Suprapubic skin (tissue), 4 donors: ENCODE results near the gene IL12B. TPM values are rescaled to one million over a fixed set of nuclear protein-coding genes. Genes with fewer than 3 reads are reported as not detected.
A peak's percentile ranks its signal among the peaks of the same experiment; 100 is the strongest.
"Not testable (repeated sequence)": the region's sequence is repeated elsewhere in the genome, so short reads cannot be mapped to it uniquely, and the experiment has no call there.

Experiments used
- DNase-seq, 2 donors: peaks; one replicate each; pipeline ENCODE4 v3.0.0-alpha.2; 2019; ENCODE audit warnings: low spot score in 2 of 2
- H3K27ac ChIP-seq: fragments of 200-600 bp; sonication (generic); one replicate; pipeline ENCODE4 v1.5.1; 2019
- H3K27me3 ChIP-seq: fragments of 200-600 bp; sonication (generic); one replicate; pipeline ENCODE4 v1.5.1; 2019
- H3K36me3 ChIP-seq: fragments of 200-600 bp; sonication (generic); one replicate; pipeline ENCODE4 v1.5.1; 2019
- H3K4me1 ChIP-seq: fragments of 200-600 bp; sonication (generic); one replicate; pipeline ENCODE4 v1.5.1; 2019
- H3K4me3 ChIP-seq: fragments of 200-600 bp; sonication (generic); one replicate; pipeline ENCODE4 v1.5.1; 2019; ENCODE audit warnings: mild to moderate bottlenecking
- H3K9me3 ChIP-seq: fragments of 200-600 bp; sonication (generic); one replicate; pipeline ENCODE4 v1.5.1; 2019
- CTCF ChIP-seq, 2 donors: fragments of 200-600 bp in 1 of 2; fragments of 450-650 bp in 1 of 2; sonication (generic) in 1 of 2; IDR thresholded peaks; one replicate each; pipeline ENCODE4 v1.5.1; 2016 to 2019; ENCODE audit warnings: antibody characterized with exemption in 2 of 2, mild to moderate bottlenecking in 1 of 2, moderate library complexity in 1 of 2
- EP300 ChIP-seq: sonication (generic); formaldehyde crosslinking; IDR thresholded peaks from one replicate; pipeline ENCODE4 v1.6.1; 2017; ENCODE audit warnings: antibody characterized with exemption
- POLR2A ChIP-seq, 2 donors: fragments of 450-650 bp; IDR thresholded peaks; one replicate each; pipeline ENCODE4 v1.6.1; 2017; ENCODE audit warnings: antibody characterized with exemption in 2 of 2, mild to moderate bottlenecking in 2 of 2, moderate library complexity in 2 of 2
- POLR2AphosphoS5 ChIP-seq, 3 donors: sonication (generic); formaldehyde crosslinking; IDR thresholded peaks; one replicate each; pipeline ENCODE4 v1.6.1; 2017; ENCODE audit warnings: antibody characterized with exemption in 3 of 3
- WGBS: methylation state at CpG from one replicate; pipeline ENCODE4 v1.1.5; 2018; 5-methylcytosine and 5-hydroxymethylcytosine counted together
- total RNA-seq, 4 donors: library from RNA; depleted of rRNA; stranded (reverse); fragments of >200 nt; gene quantifications; one replicate each; pipeline ENCODE4 v1.1.0, GENCODE V29; 2016

IL12B gene
- not detected for total RNA-seq

GRCh38 chr5:159330131-159330800 lies at the start of gene IL12B:
IL12B (minus strand) TSS chr5:159330487; CDS start chr5:159326782, 3,705 bp downstream.
- H3K4me3 ChIP-seq: peak within 1 kb of the TSS; percentile 49
- peaks cover 8% of the 10 kb centered on the region for H3K4me1 ChIP-seq
- WGBS: 42% methylated on average over 4 of the region's 4 CpGs
- H3K27ac ChIP-seq: no peak within 1 kb of the TSS
- peaks cover 14% of the 10 kb centered on the region for H3K27me3 ChIP-seq
- no peak for TF ChIP-seq EP300
- TF ChIP-seq CTCF (IDR thresholded peaks at IDR 0.05): no peak
- no peak for TF ChIP-seq POLR2A (IDR thresholded peaks at IDR 0.05)
- TF ChIP-seq POLR2AphosphoS5 (IDR thresholded peaks at IDR 0.05): no peak
- H3K9me3 ChIP-seq: no peaks in the 10 kb centered on the region
- DNase-seq: no peak
- no peaks in the 10 kb centered on the region for H3K36me3 ChIP-seq

GRCh38 chr5:159377653-159378052 lies 47.4 kb upstream of the IL12B start:
- no peaks in the 10 kb centered on the region for H3K36me3 ChIP-seq
- H3K9me3 ChIP-seq: peaks cover 11% of the 10 kb centered on the region
- H3K27me3 ChIP-seq: no peaks in the 10 kb centered on the region
- no peak overlapping the region for H3K27ac ChIP-seq
- no peak overlapping the region for H3K4me3 ChIP-seq
- no peak for DNase-seq
- no peaks in the 10 kb centered on the region for H3K4me1 ChIP-seq
- TF ChIP-seq CTCF (IDR thresholded peaks at IDR 0.05): no peak

GRCh38 chr5:159367866-159368265 lies 37.6 kb upstream of the IL12B start:
- H3K36me3 ChIP-seq, H3K27ac ChIP-seq, H3K27me3 ChIP-seq, DNase-seq, H3K4me3 ChIP-seq, H3K4me1 ChIP-seq, H3K9me3 ChIP-seq: not testable (repeated sequence)
- WGBS: 81% methylated on average over 1 of the region's 1 CpG

GRCh38 chr5:159366776-159367175 lies 36.5 kb upstream of the IL12B start:
- 92% methylated on average over 5 of the region's 5 CpGs for WGBS
- H3K27me3 ChIP-seq, H3K27ac ChIP-seq, H3K4me3 ChIP-seq, H3K36me3 ChIP-seq, H3K4me1 ChIP-seq, H3K9me3 ChIP-seq, DNase-seq: not testable (repeated sequence)

- no peak for TF ChIP-seq CTCF (IDR thresholded peaks at IDR 0.05)
- TF ChIP-seq POLR2AphosphoS5 (IDR thresholded peaks at IDR 0.05): no peak
- TF ChIP-seq POLR2A (IDR thresholded peaks at IDR 0.05): no peak
- TF ChIP-seq EP300: no peak
- Histone ChIP-seq H3K4me1 (no peaks in the 10 kb centered on the region), H3K27me3 (no peaks in the 10 kb centered on the region), H3K27ac (no peak overlapping the region), H3K4me3 (no peak overlapping the region), H3K36me3 (no peaks in the 10 kb centered on the region), H3K9me3 (no peaks in the 10 kb centered on the region)
- no peak for DNase-seq
These were observed 31.9 kb upstream of the IL12B start for GRCh38 chr5:159362220-159362619.

GRCh38 chr5:159359871-159360270 lies 29.6 kb upstream of the IL12B start:
- WGBS: 79% methylated on average over 7 of the region's 7 CpGs
- H3K9me3 ChIP-seq, H3K36me3 ChIP-seq, H3K27ac ChIP-seq, DNase-seq, H3K4me3 ChIP-seq, H3K27me3 ChIP-seq, H3K4me1 ChIP-seq: not testable (repeated sequence)

GRCh38 chr5:159359408-159359807 lies 29.1 kb upstream of the IL12B start:
- no peak for TF ChIP-seq EP300
- TF ChIP-seq CTCF (IDR thresholded peaks at IDR 0.05): no peak
- TF ChIP-seq POLR2AphosphoS5 (IDR thresholded peaks at IDR 0.05): no peak
- no peak for TF ChIP-seq POLR2A (IDR thresholded peaks at IDR 0.05)
- WGBS: 89% methylated on average over 2 of the region's 2 CpGs

More at GRCh38 chr5:159359408-159359807, 29.1 kb upstream of the IL12B start:
- DNase-seq: no peak
- H3K36me3 ChIP-seq: no peaks in the 10 kb centered on the region
- no peak overlapping the region for H3K4me3 ChIP-seq
- no peak overlapping the region for H3K27ac ChIP-seq
- no peaks in the 10 kb centered on the region for H3K27me3 ChIP-seq
- H3K4me1 ChIP-seq: no peaks in the 10 kb centered on the region
- no peaks in the 10 kb centered on the region for H3K9me3 ChIP-seq
